ENCODE measurements around the gene PNRC2.
A peak's percentile ranks its signal among the peaks of the same experiment; 100 is the strongest.
"Not testable (repeated sequence)": the region's sequence is repeated elsewhere in the genome, so short reads cannot be mapped to it uniquely, and the experiment has no call there.

Gene PNRC2

GRCh38 chr1:24003331-24003972 lies 43.8 kb downstream of the PNRC2 start:
- peak; percentile 98 for DNase-seq (ENCODE audit: low read depth)
- TF ChIP-seq CTCF (conservative IDR thresholded peaks at IDR 0.05; ENCODE audit: control insufficient read depth, insufficient read depth, low read depth, low read length): no peak
- no peak overlapping the region for H3K4me3 ChIP-seq (ENCODE audit: control insufficient read depth, low read depth, low read length)

GRCh38 chr1:24004132-24004531 lies 44.5 kb downstream of the PNRC2 start:
- DNase-seq (ENCODE audit: low read depth): no peak
- no peak for TF ChIP-seq CTCF (conservative IDR thresholded peaks at IDR 0.05; ENCODE audit: control insufficient read depth, insufficient read depth, low read depth, low read length)
- H3K4me3 ChIP-seq (ENCODE audit: control insufficient read depth, low read depth, low read length): no peak overlapping the region

GRCh38 chr1:24005163-24005562 lies 45.5 kb downstream of the PNRC2 start:
- no peak for TF ChIP-seq CTCF (conservative IDR thresholded peaks at IDR 0.05; ENCODE audit: control insufficient read depth, insufficient read depth, low read depth, low read length)
- DNase-seq (ENCODE audit: low read depth): no peak
- H3K4me3 ChIP-seq (ENCODE audit: control insufficient read depth, low read depth, low read length): no peak overlapping the region

GRCh38 chr1:24007079-24007478 lies 47.5 kb downstream of the PNRC2 start:
- DNase-seq (ENCODE audit: low read depth): no peak

GRCh38 chr1:24008574-24009184 lies 49.1 kb downstream of the PNRC2 start:
- H3K4me3 ChIP-seq (ENCODE audit: control insufficient read depth, low read depth, low read length): not testable (repeated sequence)
- peak; percentile 66 for DNase-seq (ENCODE audit: low read depth)

More at GRCh38 chr1:24007079-24007478, 47.5 kb downstream of the PNRC2 start:
- no peak for TF ChIP-seq CTCF (conservative IDR thresholded peaks at IDR 0.05; ENCODE audit: control insufficient read depth, insufficient read depth, low read depth, low read length)
- no peak overlapping the region for H3K4me3 ChIP-seq (ENCODE audit: control insufficient read depth, low read depth, low read length)

GRCh38 chr1:24009406-24009805 lies 49.8 kb downstream of the PNRC2 start:
- no peak overlapping the region for H3K4me3 ChIP-seq (ENCODE audit: control insufficient read depth, low read depth, low read length)
- no peak for TF ChIP-seq CTCF (conservative IDR thresholded peaks at IDR 0.05; ENCODE audit: control insufficient read depth, insufficient read depth, low read depth, low read length)
- peak; percentile 73 for DNase-seq (ENCODE audit: low read depth)

- no peak for TF ChIP-seq CTCF (conservative IDR thresholded peaks at IDR 0.05; ENCODE audit: control insufficient read depth, insufficient read depth, low read depth, low read length)
- no peak overlapping the region for H3K4me3 ChIP-seq (ENCODE audit: control insufficient read depth, low read depth, low read length)
- no peak for DNase-seq (ENCODE audit: low read depth)
These were observed 51.0 kb downstream of the PNRC2 start for GRCh38 chr1:24010650-24011049.

GRCh38 chr1:24012878-24013277 lies 53.2 kb downstream of the PNRC2 start:
- H3K4me3 ChIP-seq (ENCODE audit: control insufficient read depth, low read depth, low read length); DNase-seq (ENCODE audit: low read depth): not testable (repeated sequence)
